GM21447 (cell line): ENCODE measurements around the gene HBE1.
"Not testable (repeated sequence)": the region's sequence is repeated elsewhere in the genome, so short reads cannot be mapped to it uniquely, and the experiment has no call there.

Experiments used
- ATAC-seq: cut with Tn5 transposase; IDR thresholded peaks from one replicate; pipeline ENCODE4 v1.9.1; 2021; ENCODE audit not compliant: unreplicated experiment

HBE1 gene

DNA sequence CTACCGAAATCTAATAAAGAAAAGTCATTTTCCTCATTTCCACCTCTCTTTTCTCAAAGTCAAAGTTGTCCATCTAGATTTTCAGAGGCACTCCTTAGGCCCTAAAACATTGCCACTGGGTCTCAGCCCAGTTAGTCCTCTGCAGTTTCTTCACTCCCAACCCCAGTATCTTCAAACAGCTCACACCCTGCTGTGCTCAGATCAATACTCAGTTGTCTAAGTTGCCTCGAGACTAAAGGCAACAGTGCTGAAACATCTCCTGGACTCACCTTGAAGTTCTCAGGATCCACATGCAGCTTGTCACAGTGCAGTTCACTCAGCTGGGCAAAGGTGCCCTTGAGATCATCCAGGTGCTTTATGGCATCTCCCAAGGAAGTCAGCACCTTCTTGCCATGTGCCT, 15.7 kb downstream of the HBE1 start:
- not testable (repeated sequence) for ATAC-seq

DNA sequence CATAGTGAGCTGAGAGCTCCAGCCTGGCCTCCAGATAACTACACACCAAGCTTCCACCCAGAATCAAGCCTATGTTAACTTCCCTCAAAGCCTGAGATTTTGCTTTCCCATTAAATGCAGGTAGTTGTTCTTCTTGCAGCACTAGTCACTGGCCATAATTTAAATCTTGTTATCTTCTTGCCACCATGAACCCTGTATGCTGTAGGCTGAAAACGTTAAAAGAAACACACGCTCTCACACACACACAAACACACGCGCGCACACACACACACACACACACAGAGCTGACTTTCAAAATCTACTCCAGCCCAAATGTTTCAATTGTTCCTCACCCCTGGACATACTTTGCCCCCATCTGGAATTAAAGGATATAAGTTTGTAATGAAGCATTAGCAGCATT, 16.3 kb downstream of the HBE1 start:
- ATAC-seq: not testable (repeated sequence)

DNA sequence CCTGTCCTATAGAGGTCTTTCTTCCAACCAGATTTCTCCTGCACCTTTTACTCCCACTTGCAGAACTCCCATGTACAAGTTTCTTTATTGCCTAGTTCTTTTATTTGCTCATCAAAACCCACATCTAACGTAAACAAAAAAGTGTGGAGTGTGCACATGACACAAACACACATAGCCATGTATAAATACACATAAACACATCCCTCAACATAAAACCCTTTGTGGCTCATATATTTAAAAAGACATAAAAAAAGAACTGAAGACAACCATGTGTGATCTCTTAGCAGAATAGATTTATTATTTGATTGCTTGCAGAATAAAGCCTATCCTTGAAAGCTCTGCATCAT, 16.9 kb downstream of the HBE1 start:
- ATAC-seq: no peak

DNA sequence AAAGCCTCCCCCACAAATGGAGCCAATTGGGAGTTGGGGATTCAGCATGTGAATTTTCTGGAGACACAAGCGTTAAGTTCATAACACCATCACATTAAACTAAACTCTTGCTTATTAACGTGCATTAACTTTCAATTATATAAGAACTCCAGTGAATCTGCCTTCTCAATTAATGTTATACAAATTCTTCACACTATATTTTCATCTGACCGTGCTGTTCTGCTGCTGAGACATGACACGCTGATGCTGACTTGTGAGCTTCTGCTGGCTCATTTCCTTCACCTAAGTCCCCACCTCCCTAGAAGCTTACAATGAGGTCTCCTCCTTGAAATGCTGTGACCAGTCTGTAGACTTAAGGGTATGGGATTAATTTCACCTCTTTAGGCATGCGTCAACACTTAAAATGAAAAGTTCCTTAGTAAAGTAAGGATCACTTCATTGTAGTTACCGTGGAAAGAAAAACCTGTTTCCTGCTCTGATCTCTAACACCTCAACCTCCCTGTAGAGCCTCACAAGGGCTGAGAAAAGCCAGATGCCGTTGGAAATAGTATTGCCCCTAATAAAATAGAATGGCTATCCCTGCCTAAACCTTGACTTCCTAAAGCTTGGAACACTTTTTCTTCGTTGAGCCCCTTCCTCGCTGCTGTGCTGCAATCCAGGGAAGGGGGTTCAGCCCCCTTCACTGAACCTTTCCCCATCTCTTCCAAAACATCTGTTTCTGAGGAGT, 17.4 kb downstream of the HBE1 start:
- ATAC-seq: no peak

DNA sequence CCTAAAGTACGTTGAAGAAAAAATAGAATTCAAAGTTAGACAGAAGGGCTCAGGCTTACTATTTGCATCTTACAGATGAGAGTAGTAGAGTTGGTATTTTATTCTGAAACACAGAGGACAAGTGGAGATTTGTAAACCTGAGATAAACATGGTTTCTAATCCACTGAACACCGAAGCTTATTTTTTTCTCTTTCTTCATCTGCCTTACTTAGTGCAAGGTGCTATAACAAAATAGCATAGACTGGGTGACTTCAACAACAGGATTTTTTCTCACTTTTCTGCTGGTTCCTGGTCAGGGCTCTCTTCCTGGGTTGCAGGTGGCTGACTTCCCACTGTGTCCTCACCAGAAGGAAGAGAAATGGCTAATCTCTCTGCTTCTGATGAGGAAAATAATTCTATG, 18.0 kb downstream of the HBE1 start:
- no peak for ATAC-seq

GRCh38 chr11:5250543-5251204, 19.1 kb downstream of the HBE1 start:
- no peak for ATAC-seq

- not testable (repeated sequence) for ATAC-seq
Observed at GRCh38 chr11:5249807-5250396, 19.8 kb downstream of the HBE1 start, which contains the start of gene HBG1. TSS of gene HBG1 (minus strand) at chr11:5249857. CDS start at chr11:5249804, 53 bp downstream.

GRCh38 chr11:5248498-5248897, 21.2 kb downstream of the HBE1 start:
- ATAC-seq: not testable (repeated sequence)

- no peak for ATAC-seq
Observed at GRCh38 chr11:5247472-5248192, 22.1 kb downstream of the HBE1 start.

DNA sequence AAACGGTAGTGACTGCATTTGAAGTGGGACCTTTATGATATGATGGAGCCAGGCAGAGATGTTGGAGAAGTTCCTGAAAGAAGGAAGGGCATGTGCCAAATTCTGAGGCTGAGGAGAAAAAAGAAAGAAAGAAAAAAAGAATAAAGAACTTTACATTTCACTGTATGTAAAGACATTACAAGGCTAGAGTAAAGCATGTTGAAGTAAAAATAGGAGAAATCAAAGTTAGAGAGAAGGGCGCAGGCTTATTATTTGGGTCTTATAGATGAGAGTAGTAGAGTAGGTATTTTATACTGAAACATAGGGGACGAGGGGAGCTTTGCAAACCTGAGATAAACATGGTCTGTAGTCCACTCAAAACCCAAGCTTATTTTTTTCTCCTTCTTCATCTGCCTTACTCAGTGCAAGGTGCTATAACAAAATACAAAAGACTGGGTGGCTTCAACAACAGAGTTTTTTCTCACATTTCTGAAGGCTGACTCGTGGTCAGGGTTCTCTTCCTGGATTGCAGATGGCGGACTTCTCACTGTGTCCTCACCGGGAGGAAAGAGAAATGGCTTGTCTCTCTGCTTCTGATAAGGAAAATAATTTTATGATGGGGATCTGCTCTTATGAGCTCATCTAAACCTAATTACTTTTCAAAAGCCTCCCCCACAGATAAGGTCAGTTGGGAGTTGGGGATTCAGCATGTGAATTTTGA, 22.8 kb downstream of the HBE1 start:
- ATAC-seq: no peak

DNA sequence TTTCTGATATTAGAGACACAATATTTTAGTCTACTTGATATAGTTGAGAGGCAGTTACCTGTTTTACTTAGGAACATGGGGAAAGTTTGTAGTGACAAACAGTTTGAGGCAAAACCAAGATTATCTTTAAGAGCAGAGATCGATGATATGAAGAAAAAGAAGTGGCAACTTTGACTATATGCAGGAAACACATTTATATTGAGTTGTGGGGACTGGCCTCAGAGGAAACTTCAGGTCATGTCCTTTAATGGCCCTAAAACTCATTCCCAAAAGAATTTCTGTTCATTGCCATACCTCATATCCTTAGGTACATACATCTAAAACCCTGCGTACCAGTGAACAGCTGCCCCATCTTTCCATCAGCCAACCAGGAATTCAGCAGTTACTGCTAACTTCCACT, 24.6 kb downstream of the HBE1 start:
- no peak for ATAC-seq

DNA sequence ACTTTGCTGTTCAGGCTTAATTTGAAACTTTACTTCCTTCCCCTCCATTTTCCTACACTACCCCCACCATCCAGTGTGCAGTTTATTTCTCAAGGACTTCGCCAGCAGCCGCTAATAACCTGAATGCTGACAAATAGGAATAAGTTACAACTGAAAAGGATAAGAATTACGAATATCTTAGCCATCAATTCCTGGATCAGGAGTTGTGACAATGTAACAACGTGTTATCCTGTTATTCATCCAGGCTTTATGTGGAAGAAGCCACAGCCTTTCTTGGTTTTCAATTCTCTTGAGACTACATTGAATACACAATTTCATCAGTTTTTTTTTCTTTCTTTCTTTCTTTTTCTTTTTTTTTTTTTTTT, 25.9 kb downstream of the HBE1 start:
- no peak for ATAC-seq

- no peak for ATAC-seq
Observed at GRCh38 chr11:5242933-5243815, 26.6 kb downstream of the HBE1 start.

GRCh38 chr11:5242208-5242607, 27.5 kb downstream of the HBE1 start:
- ATAC-seq: no peak

GRCh38 chr11:5241458-5241857, 28.3 kb downstream of the HBE1 start:
- no peak for ATAC-seq

DNA sequence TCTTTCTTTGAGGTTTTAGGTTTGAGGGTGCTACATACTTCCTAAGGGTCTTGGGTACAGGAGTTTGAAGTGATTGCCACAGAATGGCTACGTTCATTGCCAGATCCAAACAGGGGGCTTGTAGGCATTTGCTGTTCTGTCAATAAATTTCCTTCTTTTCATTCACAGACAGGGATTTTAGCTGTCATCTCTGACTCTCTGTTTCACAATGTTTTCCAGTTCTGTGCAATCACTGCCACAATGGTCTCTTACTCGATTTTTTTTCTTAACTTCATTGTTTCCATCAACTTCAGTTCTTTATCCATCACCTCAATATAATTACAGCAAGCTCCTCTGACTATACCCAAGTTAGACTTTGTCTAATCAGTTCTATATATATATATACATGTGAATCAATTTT, 29.3 kb downstream of the HBE1 start:
- no peak for ATAC-seq

GRCh38 chr11:5240056-5240455, 29.7 kb downstream of the HBE1 start:
- ATAC-seq: no peak

- no peak for ATAC-seq
Observed at GRCh38 chr11:5239046-5239445, 30.7 kb downstream of the HBE1 start.

GRCh38 chr11:5238486-5238885, 31.3 kb downstream of the HBE1 start:
- no peak for ATAC-seq

DNA sequence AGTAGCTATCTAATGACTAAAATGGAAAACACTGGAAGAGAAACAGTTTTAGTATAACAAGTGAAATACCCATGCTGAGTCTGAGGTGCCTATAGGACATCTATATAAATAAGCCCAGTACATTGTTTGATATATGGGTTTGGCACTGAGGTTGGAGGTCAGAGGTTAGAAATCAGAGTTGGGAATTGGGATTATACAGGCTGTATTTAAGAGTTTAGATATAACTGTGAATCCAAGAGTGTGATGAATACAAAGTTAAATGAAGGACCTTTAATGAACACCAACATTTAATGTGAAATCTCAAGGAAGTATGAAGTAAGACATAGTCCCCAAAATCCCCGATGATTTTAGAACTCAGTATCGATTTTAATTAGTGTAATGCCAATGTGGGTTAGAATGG, 32.3 kb downstream of the HBE1 start:
- ATAC-seq: no peak
